ENCODE data around the gene SLC26A1.
"Not testable (repeated sequence)": the region's sequence is repeated elsewhere in the genome, so short reads cannot be mapped to it uniquely, and the experiment has no call there.

Gene SLC26A1

GRCh38 chr4:951594-952468 lies 41.4 kb downstream of the SLC26A1 start:
- no peak for DNase-seq

GRCh38 chr4:951186-951585 lies 42.0 kb downstream of the SLC26A1 start:
- DNase-seq: no peak

GRCh38 chr4:950136-951020 lies 42.8 kb downstream of the SLC26A1 start:
- DNase-seq: no peak

- DNase-seq: no peak
Observed at GRCh38 chr4:949656-950055, 43.5 kb downstream of the SLC26A1 start.

GRCh38 chr4:948936-949300 lies 44.3 kb downstream of the SLC26A1 start:
- no peak for DNase-seq

GRCh38 chr4:948101-948935 lies 44.9 kb downstream of the SLC26A1 start:
- DNase-seq: no peak

- DNase-seq: no peak
Observed at GRCh38 chr4:947491-947971, 45.7 kb downstream of the SLC26A1 start.

- DNase-seq: no peak
Observed at GRCh38 chr4:946517-947471, 46.4 kb downstream of the SLC26A1 start.

- DNase-seq: no peak
Observed at GRCh38 chr4:946103-946450, 47.1 kb downstream of the SLC26A1 start.

- DNase-seq: no peak
Observed at GRCh38 chr4:945274-946102, 47.7 kb downstream of the SLC26A1 start.

GRCh38 chr4:939508-939907 lies 53.7 kb downstream of the SLC26A1 start:
- not testable (repeated sequence) for DNase-seq
